Stimulated activated CD4-positive, alpha-beta T cell treated with anti-CD3 and anti-CD28 coated beads, Interleukin-12 subunit alpha, Interleukin-12 subunit beta, amount 100 ng/mL, for 4 hours (primary cell): ENCODE data around the gene PPP1R14D.

ENCODE experiments used
- DNase-seq: peaks from one replicate; pipeline ENCODE4 v3.0.0-alpha.2; 2020

PPP1R14D gene

DNA sequence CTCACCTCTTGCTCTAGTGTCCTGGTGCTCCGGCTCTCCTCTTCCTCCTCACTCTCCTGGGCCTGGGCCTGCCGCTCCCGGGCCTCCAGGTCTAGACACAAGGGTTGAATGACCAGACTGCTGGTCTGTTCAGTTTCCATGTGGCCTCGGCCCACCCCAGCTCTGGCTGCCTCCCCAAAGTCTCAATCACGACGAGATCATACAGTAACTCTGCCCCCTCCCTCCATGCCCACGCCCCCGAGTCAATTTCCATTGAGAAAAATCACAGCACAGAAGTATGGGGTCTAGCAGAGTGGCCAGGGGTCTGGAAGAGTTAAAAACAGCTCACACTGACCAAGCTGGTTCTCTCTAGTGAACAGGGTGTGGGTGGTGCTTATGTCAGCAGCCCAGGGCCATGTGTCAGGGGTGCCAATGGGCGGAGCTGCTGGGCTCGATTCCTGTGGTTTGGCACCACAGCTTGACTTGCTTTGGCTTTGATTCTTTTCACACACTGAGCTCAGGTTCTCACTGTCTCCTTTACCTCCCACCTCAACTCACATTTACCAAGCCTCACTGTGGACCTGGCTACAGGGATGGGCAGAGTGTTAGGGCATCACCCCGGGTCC lies 51.9 kb downstream of the PPP1R14D start:
- no peak for DNase-seq

DNA sequence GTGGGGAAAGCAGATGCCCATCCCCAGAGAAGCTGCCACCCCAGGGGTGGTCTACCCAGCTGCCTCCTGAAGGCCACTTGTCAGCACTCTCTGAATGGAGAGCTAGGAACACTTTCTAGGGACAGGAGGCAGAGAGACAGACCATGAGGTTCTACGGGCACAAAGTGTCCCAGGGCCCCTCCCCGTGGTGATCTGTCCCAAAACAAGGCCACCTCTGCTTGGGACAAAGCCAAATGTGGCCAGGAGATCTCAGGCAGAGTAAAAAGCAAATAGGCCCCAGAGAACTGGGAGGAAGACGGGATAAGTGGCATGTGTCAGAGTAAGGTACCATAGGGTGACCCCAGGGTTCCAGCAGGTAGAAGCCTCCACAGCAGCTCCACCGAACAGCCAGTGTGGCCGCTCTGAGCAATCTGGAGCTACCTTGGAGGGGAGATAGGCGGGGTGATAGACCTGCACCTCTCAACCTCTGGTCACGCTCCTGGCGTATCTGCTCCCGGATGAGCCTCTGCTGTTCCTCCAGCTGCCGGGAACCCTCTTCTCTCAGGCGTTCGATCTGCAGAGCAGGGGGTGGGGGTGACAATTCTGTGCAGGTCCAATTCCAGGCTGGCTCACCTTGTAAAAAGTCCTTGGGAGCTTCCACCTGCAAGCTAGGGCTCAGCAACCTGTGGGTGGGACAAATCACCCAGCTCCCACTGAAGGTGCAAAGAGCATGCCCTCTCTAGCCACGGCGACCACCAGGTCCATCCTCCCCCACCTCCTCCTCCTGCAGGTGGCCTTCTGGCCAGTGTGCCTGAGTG lies 52.6 kb downstream of the PPP1R14D start:
- DNase-seq, result no peak

DNA sequence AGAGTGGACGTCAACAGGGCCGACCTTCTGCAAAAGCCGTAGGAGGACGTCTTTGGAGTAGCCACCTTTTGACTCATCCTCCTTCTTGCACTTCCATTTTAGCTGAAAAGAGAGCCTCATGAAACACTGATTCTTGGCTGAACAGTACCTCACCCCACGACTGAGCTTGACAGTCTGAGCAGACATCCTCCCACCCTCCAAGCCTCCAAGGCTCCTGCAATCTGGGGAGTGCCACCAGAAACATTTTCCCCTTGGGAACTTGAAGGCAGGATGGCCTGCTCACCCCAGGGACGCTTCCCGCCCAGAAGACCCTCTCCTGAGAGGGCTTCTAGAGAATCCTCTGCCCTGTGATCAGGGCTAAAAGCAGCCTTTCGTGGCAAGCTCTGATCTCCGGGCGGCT lies 53.5 kb downstream of the PPP1R14D start:
- no peak for DNase-seq

DNA sequence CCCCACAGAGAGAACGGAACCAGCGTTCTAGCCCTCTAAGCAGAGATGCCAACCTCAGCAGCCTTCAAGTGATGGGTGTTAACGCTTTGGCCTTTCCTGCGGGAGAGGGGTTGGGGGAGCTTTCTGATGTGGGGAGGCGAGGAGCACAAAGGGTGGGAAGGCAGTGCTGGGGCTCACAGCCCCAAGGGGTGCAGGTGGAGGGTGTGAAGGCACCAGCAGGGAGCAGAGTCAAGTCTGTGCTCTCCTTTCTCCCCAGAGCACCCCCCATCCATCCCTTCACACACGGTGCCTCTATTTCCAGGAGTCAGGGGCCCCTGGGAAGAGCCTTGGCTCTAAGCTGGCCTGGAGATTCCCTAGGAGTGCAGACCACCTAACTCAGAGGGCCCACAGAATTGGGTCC lies 54.6 kb downstream of the PPP1R14D start:
- DNase-seq, result no peak

DNA sequence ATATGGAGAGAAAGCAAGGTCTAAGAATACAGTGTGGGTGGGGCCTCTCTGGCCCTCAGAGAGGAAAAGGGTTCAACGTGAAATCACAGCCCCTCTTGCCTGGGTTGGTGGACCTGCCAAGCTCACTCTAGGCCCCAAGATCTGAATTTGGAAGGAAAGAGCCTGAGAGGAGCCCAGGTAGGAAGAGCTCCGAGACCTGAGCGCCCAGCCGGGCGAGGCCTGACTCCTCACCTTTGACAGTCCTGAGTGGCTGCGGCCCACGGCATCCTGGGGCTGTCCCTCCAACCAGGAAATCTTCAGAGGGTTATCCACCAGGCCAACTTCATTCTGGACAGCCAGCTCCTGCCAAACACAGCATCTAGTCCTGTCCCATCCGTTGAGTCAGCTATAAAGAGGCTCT lies 55.0 kb downstream of the PPP1R14D start:
- no peak for DNase-seq

DNA sequence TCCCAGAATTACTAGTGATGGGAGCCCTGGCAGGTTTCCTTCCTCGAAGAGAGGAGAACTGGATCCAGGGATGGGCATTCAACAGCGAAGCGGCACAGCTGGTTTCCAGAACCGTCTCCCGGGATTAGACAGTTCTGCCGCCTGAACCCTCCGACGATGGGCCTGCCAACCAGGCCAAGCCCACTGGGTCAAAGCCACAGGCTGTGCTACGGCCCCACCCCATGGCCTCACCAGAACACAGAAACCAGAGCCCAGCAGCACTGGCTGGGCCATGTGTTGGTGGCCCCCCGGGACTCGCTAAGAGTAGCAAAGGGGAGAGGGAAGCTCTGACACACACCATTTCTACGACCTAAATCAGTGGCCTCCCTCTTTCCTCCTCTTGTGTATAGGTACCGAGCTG lies 56.5 kb downstream of the PPP1R14D start:
- DNase-seq, result no peak

DNA sequence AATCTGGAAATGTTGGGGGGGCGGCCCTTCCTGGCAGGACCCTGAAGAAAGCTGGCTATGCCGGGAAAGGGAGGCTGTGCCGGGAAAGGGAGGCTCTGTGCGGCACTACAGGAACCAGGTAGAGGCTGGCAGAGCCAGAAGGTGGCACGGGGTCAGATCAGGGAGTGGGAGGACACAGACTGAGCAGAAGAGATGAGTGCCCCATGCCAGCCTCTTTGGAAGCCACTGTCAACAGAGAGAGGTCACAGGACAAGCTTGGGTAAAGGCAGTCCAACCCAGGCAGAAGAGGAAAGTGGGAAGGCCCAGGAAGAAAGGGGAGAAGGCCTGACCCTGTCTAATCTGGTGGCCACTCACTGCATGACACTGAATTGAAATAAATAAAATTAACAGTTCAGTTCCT lies 57.3 kb downstream of the PPP1R14D start:
- no peak for DNase-seq

DNA sequence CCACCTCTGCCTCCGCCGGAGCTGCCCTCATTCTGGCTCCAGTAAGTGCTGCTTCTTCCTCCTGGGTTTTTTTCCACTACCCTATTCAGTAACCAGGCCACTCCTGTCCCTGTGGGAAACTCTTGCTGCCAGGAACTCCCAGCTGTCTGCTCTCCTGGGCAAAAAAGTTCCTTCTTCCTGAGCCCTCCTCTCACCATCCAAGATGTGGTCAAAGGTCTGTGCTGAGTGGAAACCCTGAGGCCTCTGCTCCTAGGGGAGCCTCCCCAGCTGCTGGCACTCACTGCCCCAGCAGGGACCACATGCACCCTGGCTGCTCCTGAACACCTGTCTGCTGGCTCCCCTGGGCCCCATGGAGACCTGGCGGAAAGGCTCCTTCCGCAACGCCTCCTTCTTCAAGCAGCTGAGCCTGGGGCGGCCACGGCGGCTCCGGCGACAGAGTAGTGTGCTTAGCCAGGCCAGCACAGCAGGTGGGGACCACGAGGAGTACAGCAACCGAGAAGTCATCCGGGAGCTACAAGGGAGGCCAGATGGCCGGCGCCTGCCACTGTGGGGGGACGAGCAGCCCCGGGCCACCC lies 58.3 kb downstream of the PPP1R14D start:
- DNase-seq, result no peak

DNA sequence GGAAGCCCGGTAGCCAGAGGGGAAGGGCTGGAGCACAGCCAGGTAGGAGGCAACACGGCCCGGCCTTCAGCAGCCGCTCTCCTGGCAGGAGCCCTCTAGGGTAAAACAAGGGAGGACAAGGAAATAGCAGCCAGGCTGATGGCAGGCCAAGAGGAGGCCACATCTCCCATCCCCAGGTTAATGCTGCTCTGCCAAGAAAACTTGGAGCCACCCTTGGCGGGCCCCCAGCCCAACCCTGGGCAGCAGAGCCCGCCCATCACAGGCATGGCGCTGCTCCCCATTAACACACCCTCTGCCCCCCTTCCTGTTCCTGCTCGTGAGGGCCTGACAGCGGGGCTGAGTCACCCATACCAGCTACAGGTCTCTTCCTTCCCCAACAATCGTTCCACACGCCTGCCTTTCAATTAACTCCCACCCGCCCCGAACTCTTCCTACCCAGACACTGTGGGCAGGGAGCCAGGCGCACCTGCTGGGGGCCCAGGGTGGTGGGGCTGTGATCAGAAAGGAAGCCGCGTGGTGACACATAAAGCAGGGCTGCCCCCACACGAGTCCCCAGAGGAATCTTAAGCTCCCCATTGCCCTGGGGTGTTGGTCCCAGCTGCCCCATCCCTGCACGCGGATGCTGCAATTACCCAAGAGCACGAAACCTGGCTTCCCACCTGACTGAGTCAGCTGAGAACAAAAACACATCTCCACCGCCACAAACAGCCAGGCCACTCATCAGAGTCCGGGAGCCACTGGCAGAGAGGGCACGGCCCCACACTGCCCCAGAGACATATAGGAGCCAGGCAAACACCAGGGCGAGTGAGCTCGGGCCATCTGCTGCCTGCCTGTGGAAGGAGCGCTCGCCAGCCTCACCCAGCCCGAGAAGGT lies 59.0 kb downstream of the PPP1R14D start, which contains the start of gene C15orf62:
Gene C15orf62, plus strand, starts transcription at position 707 of the 873 bp plus-strand sequence. CDS start 516 bp downstream, outside the sequence.
- peak; percentile 70 for DNase-seq

DNA sequence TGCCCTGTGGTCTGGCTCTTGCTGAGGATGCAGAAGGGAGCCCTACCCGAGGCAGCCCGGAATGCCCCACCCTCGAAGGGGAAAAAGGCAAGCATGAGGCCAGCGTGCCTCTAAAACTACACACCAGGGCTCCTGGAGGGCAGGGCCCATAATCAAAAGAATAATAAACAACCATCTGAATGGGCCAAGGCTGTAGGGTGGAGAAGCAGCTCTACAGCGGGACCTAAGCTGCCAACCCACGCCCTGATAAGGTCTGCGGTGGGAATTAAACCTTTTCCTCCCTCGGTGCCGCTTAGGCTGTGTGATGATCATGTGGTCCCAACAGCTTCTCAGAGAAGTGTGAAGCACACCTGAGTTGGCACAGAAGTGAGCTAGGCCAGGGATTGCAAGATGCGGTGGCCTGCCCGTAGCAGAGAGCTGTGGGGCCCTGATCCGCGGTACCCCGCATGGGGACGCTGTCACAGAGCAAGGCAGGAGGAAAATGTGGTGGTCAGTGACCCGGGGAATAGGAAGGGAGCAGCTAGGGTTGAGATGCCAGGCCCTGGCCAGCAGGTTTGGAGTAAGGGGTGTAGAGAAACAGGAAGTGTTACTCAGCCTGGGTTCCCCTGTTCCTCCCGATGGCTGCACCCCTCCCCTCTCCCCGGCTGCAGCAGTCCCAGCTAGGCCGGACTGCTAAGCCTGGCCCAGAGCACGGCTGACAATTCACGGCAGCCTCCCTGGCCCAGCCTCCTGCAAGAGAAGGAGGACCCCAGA lies 59.8 kb downstream of the PPP1R14D start:
- no peak for DNase-seq

DNA sequence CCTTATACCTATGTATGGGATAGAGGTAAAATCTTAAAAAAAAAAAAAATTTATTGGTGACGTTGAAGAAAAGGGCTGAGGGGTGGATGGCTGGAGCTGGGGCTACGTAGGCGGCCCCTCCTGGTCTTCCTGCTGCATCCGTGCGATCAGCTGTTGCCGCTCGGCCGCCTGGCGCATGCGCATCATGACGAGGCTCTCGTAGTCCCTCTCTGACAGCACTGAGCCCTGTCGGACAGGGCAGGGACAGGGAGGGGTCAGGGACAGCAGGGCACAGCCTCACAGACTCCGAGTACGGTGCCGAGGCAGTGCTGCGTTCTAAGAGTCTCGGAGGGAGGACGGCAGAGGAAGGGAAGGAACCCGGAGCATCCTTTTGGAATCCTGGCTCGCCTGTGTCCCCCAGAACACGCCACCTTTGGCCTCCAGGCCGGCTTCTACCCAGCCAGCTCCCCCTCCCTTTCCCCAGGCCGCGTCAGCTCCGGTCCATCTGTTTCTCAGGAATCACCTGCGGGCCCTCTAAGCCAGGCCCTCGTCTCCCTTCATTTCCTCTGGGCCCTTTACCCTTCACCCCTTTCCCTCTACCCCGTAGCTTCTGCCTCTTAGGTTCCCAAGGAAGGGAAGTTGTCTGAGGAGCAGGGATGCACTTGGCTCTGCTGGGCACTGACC lies 60.5 kb downstream of the PPP1R14D start:
- no peak for DNase-seq

DNA sequence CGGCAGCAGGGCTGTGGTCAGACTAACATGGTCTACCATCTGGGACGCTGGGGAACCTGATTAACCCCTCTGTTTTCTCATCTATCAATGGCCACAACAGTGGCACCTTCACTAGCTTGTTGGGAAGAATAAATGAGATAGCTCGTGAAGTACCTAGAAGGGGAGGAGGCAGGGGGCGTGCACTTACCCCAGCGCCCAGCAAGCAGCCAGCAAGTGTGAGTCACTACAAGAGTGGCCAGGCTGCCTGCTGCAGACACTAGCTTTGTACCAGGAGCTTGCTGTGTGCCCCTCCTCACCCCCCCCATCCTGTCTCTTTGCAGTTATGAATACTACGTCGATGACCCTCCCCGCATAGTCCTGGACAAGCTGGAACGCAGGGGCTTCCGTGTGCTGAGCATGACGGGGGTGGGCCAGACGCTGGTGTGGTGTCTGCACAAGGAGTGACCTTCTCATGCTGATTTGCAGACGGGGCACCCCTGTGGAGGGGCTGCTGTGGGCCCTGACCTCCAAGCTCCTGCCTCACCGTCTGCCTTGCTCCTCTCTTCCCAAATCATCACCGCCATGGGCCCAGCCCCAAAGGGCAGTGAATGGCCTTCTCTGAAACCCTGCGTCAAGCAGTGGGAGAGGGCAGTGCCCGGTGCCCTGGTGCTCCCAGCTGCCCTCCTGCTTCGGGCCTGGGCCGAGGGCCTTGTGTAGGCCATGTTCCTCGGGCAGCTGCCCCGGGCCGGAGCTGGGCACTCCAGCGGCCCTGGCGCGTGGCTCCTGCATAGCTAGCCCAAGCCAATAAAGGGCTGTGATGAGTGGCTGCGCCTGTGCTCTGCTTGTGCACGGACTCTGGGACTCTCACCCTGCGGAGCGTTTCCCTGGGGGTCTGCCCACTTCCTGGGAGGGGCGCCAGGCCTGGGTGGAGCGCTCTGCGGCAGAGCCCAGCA lies 61.3 kb downstream of the PPP1R14D start:
- no peak for DNase-seq

DNA sequence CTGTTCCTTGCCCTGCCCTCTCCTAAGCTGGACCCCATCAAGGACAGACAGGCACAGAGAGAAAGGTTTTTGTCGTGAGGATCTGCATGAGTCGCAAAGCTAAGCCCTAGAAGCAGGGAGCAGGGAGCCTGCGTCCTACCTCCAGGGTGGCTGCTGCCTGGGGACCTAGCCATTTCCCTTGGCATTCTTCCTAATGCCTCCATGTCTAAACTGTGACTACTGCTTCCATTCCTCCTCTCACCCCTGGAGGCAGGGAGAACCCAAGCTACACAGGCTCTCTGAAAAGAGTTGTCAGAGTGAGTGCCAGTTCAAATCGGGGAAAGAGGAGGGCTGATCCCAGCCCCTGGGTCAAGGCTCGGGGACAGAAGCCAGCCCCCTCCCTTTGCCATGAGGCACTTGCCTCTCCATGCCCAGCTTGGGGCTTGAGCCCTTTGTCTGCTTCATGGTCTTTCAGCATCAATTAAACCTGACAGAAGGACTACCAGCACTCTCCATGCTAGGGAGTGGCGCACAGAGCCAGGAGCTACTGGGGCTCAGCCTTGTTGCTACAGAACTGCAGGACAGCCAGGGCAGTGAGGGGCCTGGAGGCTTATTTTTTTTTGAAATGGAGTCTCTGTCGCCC lies 62.2 kb downstream of the PPP1R14D start:
- no peak for DNase-seq
